Body of pancreas (tissue), 4 donors: ENCODE results near the gene ZNF536.

Experiments used
- POLR2A ChIP-seq, 3 donors: fragments of 450-650 bp; IDR thresholded peaks; one replicate each; pipeline ENCODE4 v1.6.1; 2016; ENCODE audit warnings: antibody characterized with exemption in 3 of 3, mild to moderate bottlenecking in 2 of 3
- TF ChIP-seq, protein P1 (sequence below), 7 experiments: fragments of 450-650 bp in 4 of 7; fragments of 200-600 bp in 3 of 7; sonication (generic) in 3 of 7; IDR thresholded peaks; one replicate each; pipeline ENCODE4 v1.5.1; 2016 to 2019; ENCODE audit warnings: antibody characterized with exemption in 7 of 7

GRCh38 chr19:30350692-30351663 lies 21.2 kb upstream of the ZNF536 start:
- no peak for TF ChIP-seq POLR2A (IDR thresholded peaks at IDR 0.05)
- TF ChIP-seq, protein P1, sequence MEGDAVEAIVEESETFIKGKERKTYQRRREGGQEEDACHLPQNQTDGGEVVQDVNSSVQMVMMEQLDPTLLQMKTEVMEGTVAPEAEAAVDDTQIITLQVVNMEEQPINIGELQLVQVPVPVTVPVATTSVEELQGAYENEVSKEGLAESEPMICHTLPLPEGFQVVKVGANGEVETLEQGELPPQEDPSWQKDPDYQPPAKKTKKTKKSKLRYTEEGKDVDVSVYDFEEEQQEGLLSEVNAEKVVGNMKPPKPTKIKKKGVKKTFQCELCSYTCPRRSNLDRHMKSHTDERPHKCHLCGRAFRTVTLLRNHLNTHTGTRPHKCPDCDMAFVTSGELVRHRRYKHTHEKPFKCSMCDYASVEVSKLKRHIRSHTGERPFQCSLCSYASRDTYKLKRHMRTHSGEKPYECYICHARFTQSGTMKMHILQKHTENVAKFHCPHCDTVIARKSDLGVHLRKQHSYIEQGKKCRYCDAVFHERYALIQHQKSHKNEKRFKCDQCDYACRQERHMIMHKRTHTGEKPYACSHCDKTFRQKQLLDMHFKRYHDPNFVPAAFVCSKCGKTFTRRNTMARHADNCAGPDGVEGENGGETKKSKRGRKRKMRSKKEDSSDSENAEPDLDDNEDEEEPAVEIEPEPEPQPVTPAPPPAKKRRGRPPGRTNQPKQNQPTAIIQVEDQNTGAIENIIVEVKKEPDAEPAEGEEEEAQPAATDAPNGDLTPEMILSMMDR (IDR thresholded peaks at IDR 0.05): no peak
